GM19463 (cell line): ENCODE results near the gene HTRA2.
A peak's percentile ranks its signal among the peaks of the same experiment; 100 is the strongest.
"Not testable (repeated sequence)": the region's sequence is repeated elsewhere in the genome, so short reads cannot be mapped to it uniquely, and the experiment has no call there.

Experiments used
- ATAC-seq: cut with Tn5 transposase; IDR thresholded peaks from one replicate; pipeline ENCODE4 v1.9.1; 2021; ENCODE audit warnings: mild to moderate bottlenecking, moderate library complexity; ENCODE audit not compliant: unreplicated experiment

The HTRA2 gene

DNA sequence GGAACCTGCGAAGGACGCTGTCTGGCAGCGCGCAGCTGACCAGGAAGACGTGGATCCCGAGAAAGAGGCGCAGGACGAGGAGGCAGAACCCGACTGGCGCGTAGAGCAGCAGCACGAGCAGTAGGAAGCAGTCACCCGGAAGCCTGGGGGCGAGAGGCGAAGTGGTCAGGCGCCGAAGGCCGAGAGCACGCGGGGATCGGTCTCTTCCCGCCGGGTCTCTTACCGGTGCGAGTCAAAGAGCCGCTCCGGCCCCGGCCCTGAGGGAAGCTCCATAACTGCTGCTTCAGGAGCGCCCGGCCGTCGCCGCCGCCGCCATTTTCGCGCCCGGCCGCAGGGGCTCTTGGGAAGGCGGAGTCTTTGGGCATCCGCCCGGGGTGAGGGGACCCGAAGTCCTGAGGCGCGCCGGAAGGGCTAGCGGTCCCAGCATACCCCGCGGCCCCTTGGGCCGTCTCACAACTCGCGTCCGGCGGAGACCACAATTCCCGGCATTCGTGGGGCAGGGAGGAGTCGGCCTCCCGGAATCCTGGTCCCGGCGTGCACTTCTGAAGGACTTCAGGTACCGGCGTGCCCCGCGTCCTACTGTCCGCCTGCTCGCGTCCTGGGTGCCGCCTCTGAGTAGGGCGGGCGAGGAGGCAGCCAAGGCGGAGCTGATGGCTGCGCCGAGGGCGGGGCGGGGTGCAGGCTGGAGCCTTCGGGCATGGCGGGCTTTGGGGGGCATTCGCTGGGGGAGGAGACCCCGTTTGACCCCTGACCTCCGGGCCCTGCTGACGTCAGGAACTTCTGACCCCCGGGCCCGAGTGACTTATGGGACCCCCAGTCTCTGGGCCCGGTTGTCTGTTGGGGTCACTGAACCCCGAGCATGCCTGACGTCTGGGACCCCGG is at the start of gene HTRA2, which contains the start of gene AUP1:
HTRA2 (plus strand) TSS at position 577 of the 882 bp plus-strand sequence; CDS start at position 651, 74 bp downstream.
AUP1 (minus strand) TSS at position 350 of the 882 bp plus-strand sequence; CDS start at position 273, 77 bp downstream.
- ATAC-seq, result peak; percentile 80

DNA sequence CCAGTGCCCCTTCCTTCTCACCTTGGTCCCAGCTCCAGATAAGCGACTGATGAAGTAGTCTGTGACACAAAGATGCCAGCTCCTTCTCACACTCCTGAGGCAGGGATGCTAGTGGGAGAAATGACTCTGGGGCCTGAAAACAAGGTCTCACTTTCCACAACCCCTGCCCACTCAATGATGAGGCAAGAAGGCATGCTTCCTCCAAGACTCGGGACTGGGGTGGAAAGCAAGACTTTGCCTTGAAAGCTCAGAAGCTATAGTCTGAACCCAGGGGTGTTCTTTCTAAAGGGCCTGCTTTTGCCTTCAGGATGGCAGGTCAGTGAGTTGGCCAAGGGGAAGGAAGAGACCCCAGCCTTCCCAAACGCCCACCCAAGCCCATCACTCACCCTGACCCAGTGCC is 48.3 kb upstream of the HTRA2 start:
- ATAC-seq, result no peak

DNA sequence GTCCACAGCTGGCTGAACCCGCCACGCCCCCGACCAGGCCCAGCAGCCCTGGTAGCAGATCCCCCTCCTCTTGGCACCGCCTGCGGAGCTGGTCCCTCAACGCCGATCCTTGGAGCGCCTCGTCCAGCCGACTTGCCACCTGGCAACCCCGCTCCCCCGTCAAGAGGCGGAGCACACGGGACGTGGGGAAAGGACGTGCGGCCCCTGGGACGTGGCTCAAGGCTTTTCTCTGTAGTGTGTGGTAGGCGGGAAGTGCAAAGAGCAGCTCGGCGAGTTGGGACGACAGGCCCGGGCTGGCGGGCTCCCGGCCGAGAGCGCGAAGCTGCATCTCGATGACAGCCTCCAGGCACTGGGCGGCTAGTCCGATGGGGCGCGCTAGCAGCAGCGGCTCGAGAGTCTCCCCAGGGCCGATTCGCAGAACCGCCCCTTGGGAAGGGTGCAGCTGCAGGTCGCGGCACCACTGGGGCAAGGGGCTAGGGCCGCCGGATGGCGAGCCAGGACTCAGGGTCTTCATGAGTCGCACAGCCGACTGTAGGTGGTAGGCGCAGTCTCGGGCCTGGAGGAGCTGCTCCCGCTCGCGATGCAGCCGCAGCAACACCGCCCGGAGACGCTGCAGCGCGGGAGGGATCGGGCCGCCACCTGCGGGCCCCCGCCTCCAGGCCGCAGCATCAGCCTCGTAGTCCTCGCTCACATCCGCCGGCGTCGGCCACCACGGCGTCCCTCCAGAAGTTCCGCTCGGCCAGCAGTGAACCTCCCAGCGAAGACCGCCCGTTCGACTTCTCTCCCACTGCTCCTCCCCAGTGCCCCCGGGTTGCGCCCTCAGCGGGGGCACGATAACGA is 47.6 kb upstream of the HTRA2 start:
- ATAC-seq, result peak; percentile 36

DNA sequence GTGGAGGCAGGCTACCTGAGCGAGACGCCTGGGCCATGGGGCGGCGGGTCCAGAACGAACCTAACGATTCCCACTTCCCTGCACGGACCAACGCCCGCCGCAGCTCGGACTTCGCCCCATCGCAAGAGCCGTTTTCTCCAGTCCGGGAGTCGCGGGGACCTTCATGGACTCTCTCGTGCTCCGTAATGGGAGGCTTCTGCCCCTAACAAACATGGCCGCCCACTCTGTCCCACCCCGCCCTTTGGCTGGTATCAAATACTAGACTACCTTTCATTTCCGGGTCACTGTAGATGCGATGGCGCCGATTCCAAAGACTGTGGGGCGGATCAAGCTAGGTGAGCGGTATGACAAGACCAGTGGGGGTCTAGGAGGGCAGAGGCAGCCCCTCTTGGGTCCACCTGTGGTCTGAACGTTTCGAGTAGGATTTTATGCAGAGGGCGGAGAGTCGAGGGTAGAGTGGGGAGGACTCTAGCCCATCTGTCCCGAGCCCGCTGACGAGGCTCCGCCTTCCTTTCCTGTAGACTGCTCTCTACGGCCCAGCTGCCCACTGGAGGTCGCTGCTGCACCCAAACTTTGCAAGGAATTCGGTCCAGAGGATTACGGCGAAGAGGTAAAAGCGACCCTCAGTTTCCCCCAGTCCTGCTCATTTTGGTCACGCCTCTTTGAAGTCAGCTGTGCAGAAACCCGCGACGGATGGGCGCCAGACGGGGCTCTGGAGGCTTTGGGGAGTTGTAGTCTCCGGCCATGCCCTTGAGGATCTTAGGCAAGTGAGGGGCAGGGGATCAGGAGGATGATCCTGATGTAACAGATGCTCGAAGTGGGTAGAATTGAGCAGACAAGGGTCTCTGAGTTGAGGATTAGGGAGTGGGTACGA is 46.7 kb upstream of the HTRA2 start, which contains the start of the genes CCDC142 and TTC31:
CCDC142 (minus strand) TSS at position 198 of the 874 bp plus-strand sequence; CDS start at position 37, 161 bp downstream.
TTC31 (plus strand) TSS at position 281 of the 874 bp plus-strand sequence; CDS start at position 296, 15 bp downstream.
- peak; percentile 85 for ATAC-seq

DNA sequence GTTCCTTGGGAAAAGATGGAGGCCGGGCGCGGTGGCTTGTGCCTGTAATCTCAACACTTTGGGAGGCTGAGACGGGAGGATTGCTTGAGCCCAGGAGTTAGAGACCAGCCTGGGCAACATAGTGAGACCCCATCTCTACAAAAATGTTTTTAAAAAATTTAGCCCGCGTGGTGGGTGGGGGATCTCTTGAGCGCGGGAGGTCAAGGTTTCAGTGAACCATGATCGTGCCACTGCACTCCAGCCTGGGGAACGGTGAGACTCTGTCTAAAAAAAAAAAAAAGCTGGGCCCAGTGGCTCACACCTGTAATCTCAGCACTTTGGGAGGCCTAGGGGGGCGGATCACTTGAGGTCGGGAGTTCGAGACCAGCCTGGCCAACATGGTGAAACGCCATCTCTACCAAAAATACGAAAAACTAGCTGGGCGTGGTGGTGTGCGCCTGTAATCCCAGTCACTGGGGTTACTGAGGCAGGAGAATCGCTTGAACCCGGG is 46.0 kb upstream of the HTRA2 start:
- ATAC-seq, result not testable (repeated sequence)

DNA sequence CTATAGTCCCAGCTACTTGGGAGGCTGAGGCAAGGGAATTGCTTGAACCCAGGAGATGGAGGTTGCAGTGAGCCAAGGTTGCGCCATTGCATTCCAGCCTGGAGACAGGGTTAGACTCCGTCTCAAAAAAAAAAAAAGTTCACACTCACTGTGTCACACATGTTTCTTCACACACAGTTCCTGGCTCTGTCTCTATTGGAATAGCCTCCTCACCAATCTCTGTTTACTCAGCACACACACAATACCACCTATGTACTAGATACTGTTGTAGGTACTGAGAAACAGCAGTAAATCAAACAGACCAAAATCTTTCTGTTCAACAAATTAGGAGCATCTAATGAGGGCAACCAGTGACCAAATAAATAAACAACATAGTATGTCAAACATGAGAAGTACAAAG is 43.6 kb upstream of the HTRA2 start:
- ATAC-seq, result no peak

DNA sequence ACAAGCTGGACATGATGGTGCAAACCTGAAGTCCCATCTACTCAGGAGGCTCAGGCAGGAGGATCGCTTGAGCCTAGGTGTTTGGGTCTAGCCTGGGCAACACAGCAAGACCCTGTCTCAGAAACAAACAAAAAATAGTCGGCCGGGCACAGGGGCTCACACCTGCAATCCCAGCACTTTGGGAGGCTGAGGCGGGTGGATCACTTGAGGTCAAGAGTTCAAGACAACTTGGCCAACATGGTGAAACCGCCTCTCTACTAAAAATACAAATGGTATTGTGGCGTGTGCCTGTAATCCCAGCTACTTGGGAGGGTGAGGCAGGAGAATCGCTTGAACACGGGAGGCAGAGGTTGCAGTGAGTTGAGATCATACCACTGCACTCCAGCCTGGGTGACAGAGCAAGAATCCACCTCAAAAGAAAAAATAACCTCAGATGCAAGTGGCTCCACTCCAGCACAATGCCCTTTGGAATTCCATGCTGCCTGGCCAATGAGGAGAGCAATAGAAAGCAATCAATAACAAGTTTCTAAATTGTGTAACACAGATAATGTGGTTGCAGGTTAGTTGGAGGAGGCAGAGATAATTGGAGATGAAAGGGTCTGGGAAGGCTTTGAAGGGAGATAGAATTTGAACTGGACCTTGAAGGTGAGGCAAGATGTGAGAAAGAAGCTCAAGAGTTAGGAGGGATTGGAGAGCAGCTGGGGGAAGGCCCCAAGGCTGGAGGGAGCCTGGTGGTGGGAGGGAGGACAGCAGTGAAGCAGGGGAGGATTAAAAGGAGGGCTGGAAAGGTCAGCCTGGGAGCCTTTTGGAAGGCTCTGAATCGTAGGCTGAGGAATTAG is 40.9 kb upstream of the HTRA2 start:
- no peak for ATAC-seq

DNA sequence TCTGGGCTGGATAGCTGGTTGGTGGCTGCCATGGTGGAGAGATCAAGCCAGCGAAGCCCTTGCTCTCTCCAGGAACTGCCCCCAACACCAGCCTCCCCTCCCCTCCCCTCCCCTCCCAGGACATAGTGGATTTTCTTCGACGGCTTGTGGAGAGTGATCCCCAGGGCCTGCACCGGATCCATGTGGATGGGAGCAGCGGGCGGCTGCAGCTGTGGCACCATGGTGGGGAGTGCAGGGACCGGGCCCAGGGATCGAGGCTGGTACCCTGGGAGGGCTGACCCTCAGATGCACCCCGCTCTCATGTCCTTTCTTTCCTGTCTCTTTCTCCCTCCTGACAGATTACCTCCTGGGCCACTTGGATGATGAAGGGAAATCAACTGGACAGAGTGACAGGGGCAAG is 39.8 kb upstream of the HTRA2 start:
- no peak for ATAC-seq

DNA sequence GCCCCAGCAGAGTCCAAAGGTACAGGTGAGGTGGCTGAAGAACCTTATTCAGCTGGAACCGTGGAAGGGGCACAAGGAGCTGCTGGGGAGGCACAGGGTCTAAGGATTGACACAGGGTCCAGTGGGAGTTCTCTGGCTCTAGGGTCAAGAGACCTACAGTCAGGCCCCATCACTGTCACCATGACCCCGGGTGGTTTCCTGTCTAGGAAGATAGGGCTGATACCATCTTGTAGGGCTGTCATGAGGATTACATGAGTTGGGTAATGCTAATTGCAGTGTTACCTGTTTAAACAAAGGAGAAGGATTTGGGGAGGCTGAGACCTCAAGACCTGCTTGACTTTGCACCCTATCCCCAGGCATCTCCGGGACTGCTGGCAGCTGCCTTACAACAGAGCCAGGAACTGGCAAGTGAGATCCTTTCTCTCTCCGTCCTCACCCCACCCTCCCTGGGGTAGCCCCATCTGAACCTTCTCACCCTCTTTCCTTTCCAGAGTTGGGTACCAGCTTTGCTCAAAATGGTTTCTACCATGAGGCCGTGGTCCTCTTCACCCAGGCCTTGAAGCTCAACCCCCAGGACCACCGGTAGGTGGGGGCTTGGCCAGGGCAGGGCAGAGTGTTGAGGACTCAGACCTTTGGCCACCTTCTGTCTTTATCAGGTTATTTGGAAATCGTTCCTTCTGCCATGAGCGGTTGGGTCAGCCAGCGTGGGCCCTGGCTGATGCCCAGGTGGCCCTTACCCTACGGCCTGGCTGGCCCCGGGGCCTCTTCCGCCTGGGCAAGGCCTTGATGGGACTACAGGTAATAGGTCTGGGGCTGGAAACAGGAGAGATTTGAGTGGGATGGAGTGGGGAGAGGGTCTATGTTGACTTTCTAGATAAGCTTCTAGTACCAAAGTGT is 37.8 kb upstream of the HTRA2 start:
- no peak for ATAC-seq

DNA sequence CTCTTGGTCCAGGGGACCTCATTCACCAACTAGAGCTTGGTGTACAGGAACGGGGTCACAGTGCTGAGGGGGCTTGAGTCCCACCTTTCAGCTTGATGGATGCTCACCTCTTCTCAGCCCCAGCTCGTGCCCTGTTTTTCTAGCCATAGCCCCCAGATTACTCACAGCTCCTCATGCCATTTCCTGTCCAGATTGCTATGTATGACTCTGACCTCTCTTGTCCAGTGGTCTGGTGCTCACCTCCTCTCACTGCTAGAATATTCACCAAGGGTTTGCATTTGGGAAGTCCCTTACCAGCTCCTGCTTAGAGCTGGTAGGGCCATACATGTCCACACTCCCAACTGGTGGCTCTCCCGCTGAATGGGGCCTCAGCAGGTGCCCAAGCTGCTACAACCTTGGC is 36.2 kb upstream of the HTRA2 start:
- no peak for ATAC-seq

DNA sequence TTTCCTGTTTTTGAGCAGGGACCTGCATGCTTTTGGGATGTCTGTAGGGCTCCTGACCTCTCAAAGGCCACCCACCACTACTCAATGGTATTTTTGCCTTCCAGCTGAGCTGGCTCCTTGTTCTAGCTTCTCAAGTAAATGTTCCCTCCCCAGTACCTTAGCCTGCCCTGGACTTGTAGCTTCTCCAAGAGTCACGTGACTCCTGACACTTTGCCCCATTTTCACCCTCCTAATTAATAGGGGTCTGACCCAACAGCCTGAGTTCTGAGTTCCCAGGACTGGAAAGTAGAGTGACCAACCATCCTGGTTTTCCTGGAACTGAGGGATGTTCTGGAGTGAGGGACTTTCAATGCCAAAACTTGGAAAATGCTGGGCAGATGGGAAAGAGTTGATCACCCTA is 34.3 kb upstream of the HTRA2 start:
- ATAC-seq, result no peak

DNA sequence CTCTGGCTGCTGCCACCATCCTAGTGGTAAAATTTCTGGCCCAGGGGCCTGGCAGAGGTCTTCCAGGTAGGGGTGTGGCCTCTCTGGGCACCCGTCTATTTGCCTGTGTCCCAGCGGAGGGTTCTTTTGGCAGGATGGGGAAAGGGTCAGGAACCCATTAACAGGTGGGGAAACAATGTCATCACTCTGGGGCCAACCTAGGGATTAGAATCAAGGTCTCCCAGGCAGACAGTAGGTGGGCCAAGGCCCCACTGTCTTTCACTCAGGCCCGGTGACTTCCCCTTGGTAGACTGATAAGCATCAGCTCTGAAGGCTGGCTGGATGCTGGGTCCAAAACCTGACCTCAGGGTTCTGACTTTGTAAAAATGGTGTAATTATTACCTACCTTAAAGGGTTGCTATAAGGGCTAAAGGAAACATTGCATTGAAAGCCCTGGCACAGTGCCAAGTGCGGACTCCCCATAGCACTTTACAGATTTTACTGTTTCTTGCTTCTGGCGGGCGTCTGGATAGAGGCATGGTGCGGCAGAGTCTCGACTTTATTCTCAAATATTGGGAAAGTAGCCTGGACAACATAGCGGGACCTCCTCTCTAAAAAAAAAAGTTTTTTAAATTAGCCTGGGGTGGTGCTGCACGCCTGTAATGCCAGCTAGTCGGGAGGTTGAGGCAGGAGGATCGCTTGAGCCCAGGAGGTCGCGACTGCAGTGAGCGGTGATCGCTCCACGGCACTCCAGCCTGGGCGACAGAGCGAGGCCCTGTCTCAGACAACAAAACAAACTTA is 32.5 kb upstream of the HTRA2 start:
- ATAC-seq, result no peak

DNA sequence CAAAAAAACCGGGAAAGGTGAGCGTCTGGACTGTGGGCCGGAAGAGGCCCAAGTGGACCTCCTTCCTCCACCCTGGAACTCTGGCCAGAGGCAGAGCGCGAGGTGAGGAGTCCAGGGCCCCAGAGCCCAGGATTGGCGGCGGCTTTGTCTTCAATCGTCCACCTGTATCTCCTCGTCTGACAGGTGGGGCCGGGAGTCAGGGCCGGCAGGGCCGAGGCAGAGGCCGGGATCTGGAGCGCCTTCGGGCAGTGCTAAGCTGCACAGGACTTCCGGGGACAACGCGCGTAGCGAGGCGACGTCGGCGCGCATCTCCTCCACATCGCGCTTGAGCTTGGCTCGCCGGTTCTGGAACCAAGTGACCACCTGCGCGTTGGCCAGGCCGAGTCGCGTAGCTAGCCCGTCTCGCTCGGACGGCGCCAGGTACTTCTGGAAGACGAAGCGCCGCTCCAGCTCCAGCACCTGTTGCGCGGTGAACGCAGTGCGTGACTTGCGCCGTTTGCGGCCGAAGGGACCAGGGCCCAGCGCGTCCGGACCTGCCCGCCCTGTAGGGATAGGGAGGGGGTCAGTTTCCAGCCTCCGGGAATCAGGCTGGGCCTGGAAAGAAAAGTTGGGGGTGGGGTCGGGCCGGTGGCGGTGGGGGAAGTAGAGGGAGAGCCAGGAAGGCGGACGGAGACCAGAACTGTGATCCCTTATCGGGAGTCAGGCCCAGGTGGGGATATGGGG is 31.8 kb upstream of the HTRA2 start:
- ATAC-seq, result no peak

DNA sequence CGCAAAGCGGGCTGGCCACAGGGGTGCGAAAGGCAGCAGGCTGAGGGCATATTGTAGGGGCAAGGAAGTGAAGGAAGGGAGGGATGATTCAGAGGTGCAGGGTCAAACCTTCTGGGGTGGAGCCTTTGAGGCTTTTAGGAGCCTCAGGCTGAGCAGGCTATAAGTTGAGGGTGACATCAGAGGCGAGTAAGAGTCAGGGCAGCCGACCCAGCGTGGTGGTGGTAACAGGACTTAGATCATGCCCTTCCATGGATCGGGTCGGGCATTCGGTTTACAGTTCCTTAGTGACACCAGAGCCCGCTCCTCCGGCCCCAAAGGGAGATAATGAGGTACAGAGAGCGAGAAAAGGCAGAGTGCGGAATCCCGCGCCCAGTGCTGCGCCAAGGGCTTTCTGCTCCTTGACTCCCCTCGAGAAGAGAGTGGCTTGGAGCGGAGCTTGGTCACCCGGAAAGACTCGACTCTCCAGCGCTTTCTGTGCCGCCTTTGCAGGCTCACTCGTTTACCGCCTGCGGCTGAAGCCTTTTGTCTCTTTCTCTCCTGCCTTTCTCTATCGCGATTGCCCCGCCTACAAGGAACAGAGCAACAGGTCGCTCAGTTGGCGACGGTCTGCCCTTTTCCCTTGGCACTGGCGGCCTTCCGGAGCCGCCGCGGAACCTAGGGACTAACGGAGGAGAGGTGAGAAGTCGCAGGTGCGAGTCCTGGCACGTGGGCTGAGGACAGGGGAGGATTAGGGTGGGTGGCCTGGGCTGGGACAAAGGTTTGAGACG is 31.1 kb upstream of the HTRA2 start:
- ATAC-seq, result no peak

DNA sequence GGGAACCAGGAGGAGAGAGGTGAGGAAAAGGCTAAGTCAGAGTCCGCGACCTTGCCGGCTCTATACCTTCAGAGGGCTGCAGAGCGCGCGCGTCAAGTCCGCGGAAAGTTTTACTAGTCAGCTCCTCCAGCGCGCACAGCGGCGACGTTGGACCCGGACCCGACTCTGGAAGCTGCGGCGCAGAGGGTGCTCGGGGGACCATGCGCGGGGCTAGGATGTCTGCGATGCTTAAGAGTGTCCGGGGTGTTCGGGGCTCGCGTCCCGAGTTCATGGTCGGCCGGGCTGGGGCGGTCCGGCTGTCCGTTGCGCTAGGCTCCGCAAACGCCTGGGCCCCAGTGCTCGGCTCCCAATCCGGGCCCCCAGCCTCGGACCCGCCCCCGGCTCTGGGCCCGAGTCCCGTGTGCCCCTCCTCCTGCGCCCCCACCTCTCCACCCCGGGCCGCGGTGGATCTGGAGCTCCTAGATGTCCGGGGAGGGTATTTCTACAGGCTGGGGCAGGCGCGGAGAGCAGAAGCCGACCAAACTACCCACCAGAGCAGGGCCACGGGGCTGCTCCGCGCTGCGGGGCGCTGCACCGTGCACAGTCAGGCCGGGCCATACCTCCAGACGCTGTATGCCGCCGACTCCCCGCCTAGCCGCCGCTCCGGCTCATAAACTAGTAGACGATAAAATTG is 30.3 kb upstream of the HTRA2 start, which contains the start of gene LBX2:
LBX2 (minus strand) TSS at position 337 of the 673 bp plus-strand sequence; CDS start at position 271, 66 bp downstream.
- ATAC-seq, result no peak
